GM18520 (cell line): ENCODE data around the gene FRMD4A.

Experiments used
- ATAC-seq: cut with Tn5 transposase; IDR thresholded peaks from one replicate; pipeline ENCODE4 v1.9.1; 2021; ENCODE audit not compliant: unreplicated experiment

FRMD4A gene

GRCh38 chr10:13665516-13666262 lies 665.0 kb downstream of the FRMD4A start:
- no peak for ATAC-seq

- ATAC-seq = no peak
These were observed 669.5 kb downstream of the FRMD4A start for GRCh38 chr10:13661256-13661655.

GRCh38 chr10:13660551-13660920 lies 670.2 kb downstream of the FRMD4A start:
- no peak for ATAC-seq

GRCh38 chr10:13659887-13660550 lies 670.7 kb downstream of the FRMD4A start:
- no peak for ATAC-seq

- no peak for ATAC-seq
These were observed 671.6 kb downstream of the FRMD4A start for GRCh38 chr10:13658871-13659685.

- no peak for ATAC-seq
These were observed 672.5 kb downstream of the FRMD4A start for GRCh38 chr10:13658264-13658663.

GRCh38 chr10:13657101-13657680 lies 673.5 kb downstream of the FRMD4A start:
- ATAC-seq = no peak

GRCh38 chr10:13656337-13657100 lies 674.2 kb downstream of the FRMD4A start:
- ATAC-seq = no peak

GRCh38 chr10:13654846-13655245 lies 675.9 kb downstream of the FRMD4A start:
- ATAC-seq = no peak

GRCh38 chr10:13654118-13654830 lies 676.5 kb downstream of the FRMD4A start:
- ATAC-seq = no peak

GRCh38 chr10:13652860-13653259 lies 677.9 kb downstream of the FRMD4A start:
- ATAC-seq = no peak

- no peak for ATAC-seq
These were observed 678.6 kb downstream of the FRMD4A start for GRCh38 chr10:13651969-13652720.

GRCh38 chr10:13650961-13651360 lies 679.8 kb downstream of the FRMD4A start:
- ATAC-seq = no peak

GRCh38 chr10:13649844-13650520 lies 680.7 kb downstream of the FRMD4A start:
- ATAC-seq = no peak

GRCh38 chr10:13648425-13648824 lies 682.3 kb downstream of the FRMD4A start:
- no peak for ATAC-seq

- ATAC-seq = no peak
These were observed 685.9 kb downstream of the FRMD4A start for GRCh38 chr10:13644866-13645265.

- no peak for ATAC-seq
These were observed 687.7 kb downstream of the FRMD4A start for GRCh38 chr10:13643016-13643415.

GRCh38 chr10:13642293-13642692 lies 688.4 kb downstream of the FRMD4A start:
- no peak for ATAC-seq

- no peak for ATAC-seq
These were observed 692.8 kb downstream of the FRMD4A start for GRCh38 chr10:13637894-13638293.
